Endothelial cell (in vitro differentiated cells): ENCODE results near the gene SERTAD3. TPM values are rescaled to one million over a fixed set of nuclear protein-coding genes. Genes with fewer than 3 reads are reported as not detected.
A peak's percentile ranks its signal among the peaks of the same experiment; 100 is the strongest.

Source experiments
- DNase-seq: peaks from one replicate; pipeline ENCODE4 v3.0.0; 2021; ENCODE audit warnings: low spot score
- H3K27ac Mint-ChIP-seq: one replicate; pipeline ENCODE4 v1.8.0; 2021; ENCODE audit warnings: mixed read lengths, inconsistent platforms; ENCODE audit not compliant: unreplicated experiment
- H3K27me3 Mint-ChIP-seq: one replicate; pipeline ENCODE4 v1.8.0; 2021; ENCODE audit warnings: mild to moderate bottlenecking, moderate library complexity, mixed read lengths, inconsistent platforms; ENCODE audit not compliant: unreplicated experiment
- H3K36me3 Mint-ChIP-seq: one replicate; pipeline ENCODE4 v1.8.0; 2021; ENCODE audit warnings: mild to moderate bottlenecking, low read depth, mixed read lengths, inconsistent platforms; ENCODE audit not compliant: unreplicated experiment
- H3K4me1 Mint-ChIP-seq: one replicate; pipeline ENCODE4 v1.8.0; 2021; ENCODE audit warnings: mild to moderate bottlenecking, mixed read lengths, inconsistent platforms; ENCODE audit not compliant: unreplicated experiment
- H3K4me3 Mint-ChIP-seq: one replicate; pipeline ENCODE4 v1.8.0; 2021; ENCODE audit warnings: mild to moderate bottlenecking, mixed read lengths, inconsistent platforms; ENCODE audit not compliant: unreplicated experiment
- H3K9me3 Mint-ChIP-seq: one replicate; pipeline ENCODE4 v1.8.0; 2021; ENCODE audit warnings: mixed read lengths, inconsistent platforms; ENCODE audit not compliant: unreplicated experiment
- total RNA-seq: library from RNA; stranded (reverse); fragmentation: NEBNext Ultra II Directional; extraction: Animal tissue kit (Norgen Biotek cat#: 25700); gene quantifications from one replicate; pipeline ENCODE4 v1.2.1, GENCODE V29; 2021; ENCODE audit not compliant: unreplicated experiment
- TF ChIP-seq, protein P1 (sequence below): fragments of 200-600 bp; sonication (generic); IDR thresholded peaks from one replicate; pipeline ENCODE4 v1.5.0; 2021; ENCODE audit warnings: antibody characterized with exemption; ENCODE audit not compliant: unreplicated experiment

Gene SERTAD3
- total RNA-seq, 1 donor from 2014 or later = 42.9 TPM

DNA sequence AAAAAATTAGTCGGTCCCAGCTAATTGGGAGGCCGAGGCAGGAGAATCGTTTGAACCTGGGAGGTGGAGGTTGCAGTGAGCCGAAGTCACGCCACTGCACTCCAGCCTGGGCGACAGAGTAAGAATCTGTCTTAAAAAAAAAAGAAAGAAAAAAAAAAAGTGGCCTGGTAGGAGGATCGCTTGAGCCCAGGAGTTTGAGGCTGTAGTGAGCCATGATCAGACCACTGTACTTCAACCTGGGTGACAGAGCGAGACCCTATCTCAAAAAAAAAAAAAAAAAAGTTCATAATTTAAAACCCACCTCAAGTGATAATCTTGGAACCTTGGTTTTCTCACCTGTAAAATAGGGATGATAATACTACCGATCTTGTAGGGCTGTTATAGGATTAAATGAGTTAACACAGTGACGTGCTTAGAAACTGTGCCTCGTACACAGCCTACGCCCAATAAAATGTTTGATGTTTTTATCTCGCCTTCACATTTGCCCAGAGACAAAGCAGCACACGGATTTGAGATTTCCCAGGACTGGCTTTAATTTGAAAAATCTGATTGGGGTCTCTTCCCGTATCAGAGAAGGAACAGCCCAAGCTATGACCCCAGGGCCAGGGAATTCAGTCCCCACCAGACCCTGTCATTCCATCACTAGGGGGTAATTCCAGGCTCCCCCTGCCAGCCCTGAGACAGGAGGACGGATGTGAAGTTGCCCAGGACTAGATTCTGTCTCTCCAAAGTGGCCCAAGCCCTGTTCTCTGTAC is 22.0 kb downstream of the SERTAD3 start:
- Mint-ChIP-seq H3K4me3 (peak overlapping the region; percentile 68), H3K36me3 (peaks cover 10% of the 10 kb centered on the region), H3K27ac (no peak overlapping the region), H3K4me1 (peaks cover 36% of the 10 kb centered on the region), H3K27me3 (peaks cover 18% of the 10 kb centered on the region), H3K9me3 (no peaks in the 10 kb centered on the region)
- DNase-seq = no peak
- TF ChIP-seq, protein P1, sequence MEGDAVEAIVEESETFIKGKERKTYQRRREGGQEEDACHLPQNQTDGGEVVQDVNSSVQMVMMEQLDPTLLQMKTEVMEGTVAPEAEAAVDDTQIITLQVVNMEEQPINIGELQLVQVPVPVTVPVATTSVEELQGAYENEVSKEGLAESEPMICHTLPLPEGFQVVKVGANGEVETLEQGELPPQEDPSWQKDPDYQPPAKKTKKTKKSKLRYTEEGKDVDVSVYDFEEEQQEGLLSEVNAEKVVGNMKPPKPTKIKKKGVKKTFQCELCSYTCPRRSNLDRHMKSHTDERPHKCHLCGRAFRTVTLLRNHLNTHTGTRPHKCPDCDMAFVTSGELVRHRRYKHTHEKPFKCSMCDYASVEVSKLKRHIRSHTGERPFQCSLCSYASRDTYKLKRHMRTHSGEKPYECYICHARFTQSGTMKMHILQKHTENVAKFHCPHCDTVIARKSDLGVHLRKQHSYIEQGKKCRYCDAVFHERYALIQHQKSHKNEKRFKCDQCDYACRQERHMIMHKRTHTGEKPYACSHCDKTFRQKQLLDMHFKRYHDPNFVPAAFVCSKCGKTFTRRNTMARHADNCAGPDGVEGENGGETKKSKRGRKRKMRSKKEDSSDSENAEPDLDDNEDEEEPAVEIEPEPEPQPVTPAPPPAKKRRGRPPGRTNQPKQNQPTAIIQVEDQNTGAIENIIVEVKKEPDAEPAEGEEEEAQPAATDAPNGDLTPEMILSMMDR = no peak

DNA sequence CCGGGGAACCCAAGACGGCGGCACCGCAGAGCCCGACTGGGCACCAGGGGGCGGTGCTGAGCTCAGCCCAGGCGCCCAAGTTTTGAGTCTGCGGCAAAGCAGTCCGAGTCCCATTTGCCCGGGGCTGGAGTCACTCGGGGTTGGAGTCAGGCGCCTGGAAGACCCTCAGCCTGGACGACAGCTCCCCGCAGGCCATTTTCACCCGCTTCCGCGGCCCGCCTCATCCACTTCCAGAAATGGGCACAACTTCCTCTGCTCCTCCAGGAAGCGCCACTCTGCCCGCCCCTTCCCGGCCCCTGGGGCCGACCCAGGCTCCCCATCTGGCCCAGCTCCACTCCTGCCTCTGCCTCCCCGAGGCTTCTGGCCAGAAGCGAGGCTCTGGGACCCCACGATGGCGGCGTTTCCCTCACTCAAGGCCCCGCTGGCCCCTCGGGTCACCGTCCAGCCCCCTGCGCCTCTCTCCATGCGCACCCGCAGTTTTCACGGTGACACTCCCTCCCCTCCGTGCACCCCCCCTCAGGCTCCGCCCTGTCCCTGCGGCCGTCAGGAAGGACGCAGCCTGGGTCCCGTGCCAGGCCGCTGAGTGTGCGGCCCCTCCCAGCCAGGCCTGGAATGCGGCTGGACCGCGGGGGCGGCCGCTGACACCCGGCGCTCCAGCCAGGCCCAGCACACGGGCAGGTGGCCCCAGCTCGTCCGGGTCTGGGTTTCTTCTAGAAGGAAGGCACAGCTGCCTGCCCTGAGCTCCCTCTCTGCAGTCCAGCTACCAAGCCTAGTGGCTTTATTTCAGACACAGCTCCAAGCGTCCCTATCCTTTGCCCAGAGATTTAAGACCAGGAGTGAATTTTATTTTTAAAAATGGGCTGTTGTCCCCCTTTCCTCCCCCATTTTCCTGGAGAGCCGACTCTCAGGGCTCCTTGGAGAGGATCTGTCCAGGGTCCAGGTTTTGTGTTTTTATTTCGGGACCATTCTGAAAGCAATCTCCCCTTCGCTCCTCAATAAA is 23.1 kb downstream of the SERTAD3 start:
- H3K9me3 Mint-ChIP-seq = no peaks in the 10 kb centered on the region
- TF ChIP-seq, protein P1 = peak; percentile 85
- peaks cover 44% of the 10 kb centered on the region for H3K4me1 Mint-ChIP-seq
- H3K27me3 Mint-ChIP-seq = peaks cover 15% of the 10 kb centered on the region
- DNase-seq = peak; percentile 87
- H3K36me3 Mint-ChIP-seq = peaks cover 10% of the 10 kb centered on the region
- H3K4me3 Mint-ChIP-seq = peak overlapping the region; percentile 68
- peak overlapping the region; percentile 73 for H3K27ac Mint-ChIP-seq

DNA sequence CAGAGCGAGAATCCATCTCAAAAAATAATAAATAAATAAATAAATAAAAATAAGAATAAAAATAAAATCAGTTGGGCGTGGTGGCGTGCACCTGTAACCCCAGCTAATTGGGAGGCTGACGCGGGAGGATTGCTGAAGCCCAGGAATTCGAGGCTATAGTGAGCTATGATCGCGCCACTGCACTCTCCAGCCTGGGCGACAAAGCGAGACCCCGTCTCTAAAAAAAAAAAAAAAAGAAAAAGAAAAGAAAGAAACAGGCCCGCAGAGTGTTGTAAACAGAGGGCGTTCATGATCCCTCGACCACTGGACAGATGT is 23.7 kb downstream of the SERTAD3 start:
- TF ChIP-seq, protein P1 = no peak
- DNase-seq = no peak
- no peak overlapping the region for H3K27ac Mint-ChIP-seq

DNA sequence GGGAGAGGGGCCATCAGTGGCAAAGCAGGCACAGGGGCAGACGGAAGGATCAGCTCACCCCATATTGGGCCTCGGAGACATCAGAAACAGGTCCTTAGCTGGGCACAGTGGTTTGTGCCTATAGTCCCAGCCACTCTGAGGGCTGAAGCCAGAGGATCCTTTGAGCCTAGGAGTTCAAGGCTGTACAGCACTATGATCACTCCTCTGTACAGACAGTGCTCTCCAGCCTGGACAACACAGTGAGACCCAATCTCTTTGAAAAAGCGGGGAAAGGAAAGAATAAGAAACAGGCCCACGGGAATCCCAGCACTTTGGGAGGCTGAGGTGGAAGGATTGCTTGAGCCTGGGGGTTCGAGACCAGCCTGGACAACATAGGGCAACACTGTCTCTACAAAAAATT is 24.4 kb downstream of the SERTAD3 start:
- Mint-ChIP-seq H3K36me3 (peaks cover 10% of the 10 kb centered on the region), H3K4me1 (peaks cover 53% of the 10 kb centered on the region), H3K9me3 (no peaks in the 10 kb centered on the region), H3K4me3 (peak overlapping the region; percentile 40), H3K27ac (no peak overlapping the region), H3K27me3 (peaks cover 12% of the 10 kb centered on the region)
- TF ChIP-seq, protein P1 = no peak
- no peak for DNase-seq

More for the DNA sequence above, 23.7 kb downstream of the SERTAD3 start:
- H3K9me3 Mint-ChIP-seq = no peaks in the 10 kb centered on the region
- H3K36me3 Mint-ChIP-seq = peaks cover 10% of the 10 kb centered on the region
- H3K4me1 Mint-ChIP-seq = peaks cover 50% of the 10 kb centered on the region
- H3K27me3 Mint-ChIP-seq = peaks cover 15% of the 10 kb centered on the region
- no peak overlapping the region for H3K4me3 Mint-ChIP-seq
